ENCODE results near the gene NINJ1. TPM values are rescaled to one million over a fixed set of nuclear protein-coding genes. Genes with fewer than 3 reads are reported as not detected.

The NINJ1 gene
- total and polyA plus RNA-seq, 2 of the 13 experiments (the other 11 are each of a cell fraction or from before 2014, with no cell fraction given) = 81.2 to 92.1 TPM

- H3K4me2 ChIP-seq (ENCODE audit: low read depth, low read length) = peak overlapping the region; percentile 64
- ATAC-seq (peak; percentile 96), FAIRE-seq (peak; percentile 78)
- TF ChIP-seq ZNF44 (CRISPR knock-in tag; IDR thresholded peaks at IDR 0.05) = no peak
- TF ChIP-seq THAP8 (CRISPR knock-in tag; IDR thresholded peaks at IDR 0.05; ENCODE audit: borderline replicate concordance) = no peak
- TF ChIP-seq ARID2 (CRISPR knock-in tag; IDR thresholded peaks at IDR 0.05; ENCODE audit: borderline replicate concordance) = no peak
- no peak for TF ChIP-seq ZBTB7B (CRISPR knock-in tag; IDR thresholded peaks at IDR 0.05)
- no peak for TF ChIP-seq TCF7L2 (IDR thresholded peaks at IDR 0.05; ENCODE audit: low read depth, low read length)
- peak; percentile 50; the same call in 1 of the 2 replicates for TF ChIP-seq ZNF350 (CRISPR knock-in tag; IDR thresholded peaks at IDR 0.05; ENCODE audit: borderline replicate concordance, low read depth)
- peak; percentile 45; the same call in 1 of the 2 replicates for TF ChIP-seq ZNF580 (CRISPR knock-in tag; IDR thresholded peaks at IDR 0.05; ENCODE audit: borderline replicate concordance, low read depth)
- peak; percentile 36; the same call in 1 of the 2 replicates for TF ChIP-seq RFXAP (CRISPR knock-in tag; IDR thresholded peaks at IDR 0.05; ENCODE audit: borderline replicate concordance)
- no peak for TF ChIP-seq DPF2 (CRISPR knock-in tag; IDR thresholded peaks at IDR 0.05; ENCODE audit: borderline replicate concordance, low read depth)
- no peak for TF ChIP-seq ZNF792 (CRISPR knock-in tag; IDR thresholded peaks at IDR 0.05)
- TF ChIP-seq SIX4 (CRISPR knock-in tag; IDR thresholded peaks at IDR 0.05) = no peak
- TF ChIP-seq REXO4 (CRISPR knock-in tag; IDR thresholded peaks at IDR 0.05; ENCODE audit: borderline replicate concordance) = no peak
- peak; percentile 50 for TF ChIP-seq YY1 (IDR thresholded peaks at IDR 0.05; ENCODE audit: insufficient read depth, insufficient replicate concordance, low read depth, low read length)
- TF ChIP-seq MYC (CRISPR knock-in tag; IDR thresholded peaks at IDR 0.05; ENCODE audit: borderline replicate concordance) = peak; percentile 28; the same call in 1 of the 2 replicates
- TF ChIP-seq THAP11 (CRISPR knock-in tag; IDR thresholded peaks at IDR 0.05) = peak; percentile 52; the same call in 1 of the 2 replicates
- peak; percentile 99 for TF ChIP-seq CTCF (CRISPR knock-in tag; IDR thresholded peaks at IDR 0.05)
- no peak; the same call in 1 of the 2 replicates for TF ChIP-seq THAP9 (CRISPR knock-in tag; IDR thresholded peaks at IDR 0.05; ENCODE audit: borderline replicate concordance)
Observed at GRCh38 chr9:93159601-93160471, 25.8 kb upstream of the NINJ1 start.

More at GRCh38 chr9:93159601-93160471, 25.8 kb upstream of the NINJ1 start:
- H3K4me1 ChIP-seq (ENCODE audit: insufficient read depth, low read length) = peaks cover 39% of the 10 kb centered on the region
- ChIA-PET CTCF (ENCODE audit: low intra/inter-chr PET ratio, low total read pairs) (interaction anchor here (0.7 to 2.4 kb wide), 5 partner anchors 142 to 268 kb away, joined by 4 to 23 read pairs (median 7); no protein-coding TSS in a partner anchor), POLR2A (interaction anchor here (1.4 to 1.5 kb wide), 2 partner anchors 33 to 139 kb away, joined by 3 read pairs; no protein-coding TSS in a partner anchor)
- 13% methylated on average over 19 of the region's 19 CpGs for whole genome bisulfite sequencing (ENCODE audit: low lambda C conversion rate)
- intact Hi-C loops (cut with micrococcal nuclease; ENCODE audit: unreplicated experiment) (loop anchor here (1.0 to 10.0 kb wide), 3 partner anchors 81 to 265 kb away; no protein-coding TSS in a partner anchor), in situ Hi-C loops (cut with HindIII; ENCODE audit: extremely low pct_ligation_motif_present, low pct_unique_long_range_greater_than_20kb) (loop anchor here (5.0 to 25.0 kb wide), 2 partner anchors 142 to 277 kb away; no protein-coding TSS in a partner anchor)
- H3K36me3 ChIP-seq (replicated peaks in 1 of 2; ENCODE audit: control insufficient read depth in 1 of 2, insufficient read depth in 2 of 2, low read length in 2 of 2) = no peaks in the 10 kb centered on the region
- no peaks in the 10 kb centered on the region for H3K9me3 ChIP-seq (ENCODE audit: low read length)
- H3K79me2 ChIP-seq (ENCODE audit: insufficient read depth, low read length) = no peaks in the 10 kb centered on the region
- BruUV-seq (replicated peaks) = no TSS peak
- no peaks in the 10 kb centered on the region for H4K20me1 ChIP-seq (ENCODE audit: insufficient read depth, low read length)
- H3K4me3 ChIP-seq (replicated peaks in 1 of 3; ENCODE audit: insufficient read depth in 1 of 3, low read depth in 2 of 3, low read length in 3 of 3) = peak overlapping the region in 1 of 3 experiments; percentile 44; a peak in 1 of 6 replicates
- no peak overlapping the region for H2AFZ ChIP-seq (ENCODE audit: low read length)
- H3K27me3 ChIP-seq (ENCODE audit: control insufficient read depth in 1 of 2, insufficient read depth in 2 of 2, low read length in 2 of 2) = peaks cover 0 to 11% of the 10 kb centered on the region in 2 experiments; a peak in 2 of 5 replicates
- no peak overlapping the region for H3K27ac ChIP-seq (ENCODE audit: extremely low read length, insufficient read depth, low read length)
- DNase-seq (ENCODE audit: low spot score) = peak; percentile 76
- H3K9ac ChIP-seq (ENCODE audit: insufficient read depth, low read depth, low read length) = no peak overlapping the region
